Stimulated activated CD4-positive, alpha-beta T cell treated with anti-CD3 and anti-CD28 coated beads, Interleukin-15, amount 100 ng/mL, for 48 hours (primary cell): Measurements from ENCODE around the gene SYAP1.
A peak's percentile ranks its signal among the peaks of the same experiment; 100 is the strongest.
"Not testable (repeated sequence)": the region's sequence is repeated elsewhere in the genome, so short reads cannot be mapped to it uniquely, and the experiment has no call there.

Source experiments
- DNase-seq, 2 donors: peaks; one replicate each; pipeline ENCODE4 v3.0.0-alpha.2; 2020; ENCODE audit warnings: low read depth in 2 of 2

SYAP1 gene

GRCh38 chrX:16778993-16779392, 59.6 kb downstream of the SYAP1 start:
- DNase-seq, result no peak

GRCh38 chrX:16779815-16780214, 60.4 kb downstream of the SYAP1 start:
- not testable (repeated sequence) for DNase-seq

GRCh38 chrX:16783452-16783851, 64.0 kb downstream of the SYAP1 start:
- DNase-seq, result no peak

GRCh38 chrX:16784440-16784839, 65.0 kb downstream of the SYAP1 start:
- DNase-seq, result not testable (repeated sequence)

- no peak for DNase-seq
Measured at GRCh38 chrX:16785247-16786138, 66.1 kb downstream of the SYAP1 start.

GRCh38 chrX:16786139-16786790, 66.9 kb downstream of the SYAP1 start, which contains the start of gene TXLNG:
TXLNG (plus strand) TSS chrX:16786466; CDS start chrX:16786488, 22 bp downstream.
- peak; percentile 92 to 97 for DNase-seq

- peak; percentile 10 to 35 for DNase-seq
Measured at GRCh38 chrX:16786791-16787735, 67.7 kb downstream of the SYAP1 start.

GRCh38 chrX:16788477-16788876, 69.1 kb downstream of the SYAP1 start:
- DNase-seq, result no peak

- no peak for DNase-seq
Measured at GRCh38 chrX:16796298-16796697, 76.9 kb downstream of the SYAP1 start.

GRCh38 chrX:16797358-16797757, 77.9 kb downstream of the SYAP1 start:
- DNase-seq, result no peak

GRCh38 chrX:16797841-16798240, 78.4 kb downstream of the SYAP1 start:
- DNase-seq, result no peak

GRCh38 chrX:16804923-16805464, 85.6 kb downstream of the SYAP1 start:
- DNase-seq, result no peak

GRCh38 chrX:16807548-16807947, 88.1 kb downstream of the SYAP1 start:
- no peak for DNase-seq

GRCh38 chrX:16807976-16808542, 88.6 kb downstream of the SYAP1 start:
- no peak for DNase-seq

GRCh38 chrX:16814597-16814996, 95.2 kb downstream of the SYAP1 start:
- DNase-seq, result no peak
